GM23338 (cell line): ENCODE data around the gene NLGN3. TPM values are rescaled to one million over a fixed set of nuclear protein-coding genes. Genes with fewer than 3 reads are reported as not detected.

Source experiments
- ATAC-seq: fragments of 200-7000 bp; cut with Tn5 transposase; 3 replicates; pipeline ENCODE4 v1.9.1; 2020
- DNase-seq: peaks from one replicate; pipeline ENCODE4 v3.0.0-alpha.2; 2015; ENCODE audit warnings: low spot score
- H2AFZ ChIP-seq: fragments of 200-600 bp; sonication (generic); 2 replicates; pipeline ENCODE4 v1.8.0; 2016; ENCODE audit warnings: antibody characterized with exemption, mild to moderate bottlenecking, moderate library complexity
- H3F3A ChIP-seq: fragments of 200-600 bp; sonication (generic); replicated peaks from 2 replicates; pipeline ENCODE4 v1.8.0; 2017; ENCODE audit warnings: antibody characterized with exemption, mixed run types, low read depth
- H3K27ac ChIP-seq: fragments of 200-600 bp; sonication (generic); 2 replicates; pipeline ENCODE4 v1.6.1; 2016; ENCODE audit warnings: low read depth
- H3K27me3 ChIP-seq: fragments of 200-600 bp; sonication (generic); 2 replicates; pipeline ENCODE4 v1.8.0; 2016; ENCODE audit warnings: mild to moderate bottlenecking, mixed run types, moderate library complexity; ENCODE audit not compliant: insufficient read depth
- H3K36me3 ChIP-seq: fragments of 200-600 bp; sonication (generic); 2 replicates; pipeline ENCODE4 v1.8.0; 2016; ENCODE audit warnings: mild to moderate bottlenecking; ENCODE audit not compliant: insufficient read depth
- H3K4me1 ChIP-seq: fragments of 200-600 bp; sonication (generic); 2 replicates; pipeline ENCODE4 v1.8.0; 2016; ENCODE audit warnings: mild to moderate bottlenecking, moderate library complexity; ENCODE audit not compliant: insufficient read depth
- H3K4me2 ChIP-seq: fragments of 200-600 bp; sonication (generic); 2 replicates; pipeline ENCODE4 v1.7.1; 2017; ENCODE audit warnings: mixed run types
- H3K4me3 ChIP-seq: fragments of 200-600 bp; sonication (generic); 2 replicates; pipeline ENCODE4 v1.6.1; 2016; ENCODE audit warnings: mixed run types
- H3K79me2 ChIP-seq: fragments of 200-600 bp; sonication (generic); replicated peaks from 2 replicates; pipeline ENCODE4 v1.8.0; 2017; ENCODE audit warnings: mild to moderate bottlenecking; ENCODE audit not compliant: insufficient read depth
- H3K9me2 ChIP-seq: fragments of 200-600 bp; sonication (generic); 2 replicates; pipeline ENCODE4 v1.8.0; 2017; ENCODE audit not compliant: insufficient read depth
- H4K20me1 ChIP-seq: fragments of 200-600 bp; sonication (generic); replicated peaks from 2 replicates; pipeline ENCODE4 v1.8.0; 2017; ENCODE audit warnings: mild to moderate bottlenecking; ENCODE audit not compliant: insufficient read depth
- H3K27ac Mint-ChIP-seq: 2 replicates; pipeline ENCODE4 v1.8.0; 2020; ENCODE audit warnings: inconsistent platforms, mild to moderate bottlenecking, moderate library complexity, mixed read lengths
- H3K27me3 Mint-ChIP-seq: 3 replicates; pipeline ENCODE4 v1.8.0; 2022; ENCODE audit warnings: low read depth, mild to moderate bottlenecking, moderate library complexity, mixed read lengths, inconsistent platforms; ENCODE audit not compliant: insufficient read depth, poor library complexity
- H3K36me3 Mint-ChIP-seq: 3 replicates; pipeline ENCODE4 v1.8.0; 2021; ENCODE audit warnings: low read depth, mild to moderate bottlenecking, inconsistent platforms, moderate library complexity, mixed read lengths
- H3K4me1 Mint-ChIP-seq: 3 replicates; pipeline ENCODE4 v1.8.0; 2020; ENCODE audit warnings: mild to moderate bottlenecking, inconsistent platforms, mixed read lengths
- H3K4me3 Mint-ChIP-seq: 3 replicates; pipeline ENCODE4 v1.8.0; 2021; ENCODE audit warnings: moderate library complexity, mild to moderate bottlenecking, inconsistent platforms, mixed read lengths
- H3K9me3 Mint-ChIP-seq: 3 replicates; pipeline ENCODE4 v1.8.0; 2020; ENCODE audit warnings: moderate library complexity, mild to moderate bottlenecking, inconsistent platforms, mixed read lengths
- CREB1 ChIP-seq: fragments of 250-450 bp; sonication (Bioruptor Pico); IDR thresholded peaks from 2 replicates; pipeline ENCODE4 v1.5.0; 2020; ENCODE audit warnings: low read depth, mild to moderate bottlenecking, moderate library complexity
- JUNB ChIP-seq: IDR thresholded peaks from one replicate; pipeline ENCODE4 v1.6.1; 2016; ENCODE audit warnings: antibody characterized with exemption; ENCODE audit not compliant: unreplicated experiment
- POLR2AphosphoS5 ChIP-seq: IDR thresholded peaks from 2 replicates; pipeline ENCODE4 v1.6.1; 2016; ENCODE audit warnings: antibody characterized with exemption, low read depth
- STAT1 ChIP-seq: IDR thresholded peaks from one replicate; pipeline ENCODE4 v1.6.1; 2016; ENCODE audit warnings: antibody characterized with exemption; ENCODE audit not compliant: unreplicated experiment
- ZNF114 ChIP-seq: fragments of 250-450 bp; sonication (Bioruptor Pico); IDR thresholded peaks from 2 replicates; pipeline ENCODE4 v1.5.0; 2020; ENCODE audit warnings: mild to moderate bottlenecking, moderate library complexity
- polyA plus RNA-seq: library from polyadenylated mRNA; unstranded; fragments of >200 nt; fragmentation: Nextera tagmentation; extraction: Ambion mirVana; gene quantifications from 2 replicates; pipeline ENCODE4 v1.2.1, GENCODE V29; 2016
- total RNA-seq: library from RNA; depleted of rRNA; stranded (reverse); fragments of >200 nt; shearing (Covaris generic); gene quantifications from 2 replicates; pipeline ENCODE4 v1.2.3, GENCODE V29; 2014
- TF ChIP-seq, protein P1 (sequence below): fragments of 250-450 bp; sonication (Bioruptor Pico); IDR thresholded peaks from 2 replicates; pipeline ENCODE4 v1.5.0; 2020; ENCODE audit warnings: mild to moderate bottlenecking, moderate library complexity

NLGN3 gene
- total and polyA plus RNA-seq, 2 experiments from 2014 or later: 4.5 to 17.2 TPM

DNA sequence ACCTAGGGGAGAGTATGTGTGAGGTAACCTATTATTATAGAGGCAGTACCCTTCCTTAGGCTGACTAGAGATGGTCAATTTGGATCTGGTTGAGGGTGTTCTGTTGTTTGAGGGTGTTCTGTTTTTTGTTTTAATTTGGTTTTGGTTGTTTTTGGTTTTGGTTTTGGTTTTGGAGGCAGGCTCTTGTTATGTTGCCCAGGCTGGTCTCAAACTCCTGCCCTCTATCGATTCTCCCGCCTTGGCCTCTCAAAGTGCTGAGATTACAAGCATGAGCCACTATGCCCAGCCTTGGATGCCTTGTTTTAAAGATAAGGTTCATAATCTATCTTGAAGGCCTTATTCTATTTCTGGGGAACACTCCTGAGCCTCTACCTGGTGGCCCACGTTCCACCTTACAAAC, 39.0 kb upstream of the NLGN3 start:
- TF ChIP-seq ZNF114 (CRISPR knock-in tag) (no peak), CREB1 (CRISPR knock-in tag) (no peak), POLR2AphosphoS5 (no peak)
- TF ChIP-seq, protein P1, sequence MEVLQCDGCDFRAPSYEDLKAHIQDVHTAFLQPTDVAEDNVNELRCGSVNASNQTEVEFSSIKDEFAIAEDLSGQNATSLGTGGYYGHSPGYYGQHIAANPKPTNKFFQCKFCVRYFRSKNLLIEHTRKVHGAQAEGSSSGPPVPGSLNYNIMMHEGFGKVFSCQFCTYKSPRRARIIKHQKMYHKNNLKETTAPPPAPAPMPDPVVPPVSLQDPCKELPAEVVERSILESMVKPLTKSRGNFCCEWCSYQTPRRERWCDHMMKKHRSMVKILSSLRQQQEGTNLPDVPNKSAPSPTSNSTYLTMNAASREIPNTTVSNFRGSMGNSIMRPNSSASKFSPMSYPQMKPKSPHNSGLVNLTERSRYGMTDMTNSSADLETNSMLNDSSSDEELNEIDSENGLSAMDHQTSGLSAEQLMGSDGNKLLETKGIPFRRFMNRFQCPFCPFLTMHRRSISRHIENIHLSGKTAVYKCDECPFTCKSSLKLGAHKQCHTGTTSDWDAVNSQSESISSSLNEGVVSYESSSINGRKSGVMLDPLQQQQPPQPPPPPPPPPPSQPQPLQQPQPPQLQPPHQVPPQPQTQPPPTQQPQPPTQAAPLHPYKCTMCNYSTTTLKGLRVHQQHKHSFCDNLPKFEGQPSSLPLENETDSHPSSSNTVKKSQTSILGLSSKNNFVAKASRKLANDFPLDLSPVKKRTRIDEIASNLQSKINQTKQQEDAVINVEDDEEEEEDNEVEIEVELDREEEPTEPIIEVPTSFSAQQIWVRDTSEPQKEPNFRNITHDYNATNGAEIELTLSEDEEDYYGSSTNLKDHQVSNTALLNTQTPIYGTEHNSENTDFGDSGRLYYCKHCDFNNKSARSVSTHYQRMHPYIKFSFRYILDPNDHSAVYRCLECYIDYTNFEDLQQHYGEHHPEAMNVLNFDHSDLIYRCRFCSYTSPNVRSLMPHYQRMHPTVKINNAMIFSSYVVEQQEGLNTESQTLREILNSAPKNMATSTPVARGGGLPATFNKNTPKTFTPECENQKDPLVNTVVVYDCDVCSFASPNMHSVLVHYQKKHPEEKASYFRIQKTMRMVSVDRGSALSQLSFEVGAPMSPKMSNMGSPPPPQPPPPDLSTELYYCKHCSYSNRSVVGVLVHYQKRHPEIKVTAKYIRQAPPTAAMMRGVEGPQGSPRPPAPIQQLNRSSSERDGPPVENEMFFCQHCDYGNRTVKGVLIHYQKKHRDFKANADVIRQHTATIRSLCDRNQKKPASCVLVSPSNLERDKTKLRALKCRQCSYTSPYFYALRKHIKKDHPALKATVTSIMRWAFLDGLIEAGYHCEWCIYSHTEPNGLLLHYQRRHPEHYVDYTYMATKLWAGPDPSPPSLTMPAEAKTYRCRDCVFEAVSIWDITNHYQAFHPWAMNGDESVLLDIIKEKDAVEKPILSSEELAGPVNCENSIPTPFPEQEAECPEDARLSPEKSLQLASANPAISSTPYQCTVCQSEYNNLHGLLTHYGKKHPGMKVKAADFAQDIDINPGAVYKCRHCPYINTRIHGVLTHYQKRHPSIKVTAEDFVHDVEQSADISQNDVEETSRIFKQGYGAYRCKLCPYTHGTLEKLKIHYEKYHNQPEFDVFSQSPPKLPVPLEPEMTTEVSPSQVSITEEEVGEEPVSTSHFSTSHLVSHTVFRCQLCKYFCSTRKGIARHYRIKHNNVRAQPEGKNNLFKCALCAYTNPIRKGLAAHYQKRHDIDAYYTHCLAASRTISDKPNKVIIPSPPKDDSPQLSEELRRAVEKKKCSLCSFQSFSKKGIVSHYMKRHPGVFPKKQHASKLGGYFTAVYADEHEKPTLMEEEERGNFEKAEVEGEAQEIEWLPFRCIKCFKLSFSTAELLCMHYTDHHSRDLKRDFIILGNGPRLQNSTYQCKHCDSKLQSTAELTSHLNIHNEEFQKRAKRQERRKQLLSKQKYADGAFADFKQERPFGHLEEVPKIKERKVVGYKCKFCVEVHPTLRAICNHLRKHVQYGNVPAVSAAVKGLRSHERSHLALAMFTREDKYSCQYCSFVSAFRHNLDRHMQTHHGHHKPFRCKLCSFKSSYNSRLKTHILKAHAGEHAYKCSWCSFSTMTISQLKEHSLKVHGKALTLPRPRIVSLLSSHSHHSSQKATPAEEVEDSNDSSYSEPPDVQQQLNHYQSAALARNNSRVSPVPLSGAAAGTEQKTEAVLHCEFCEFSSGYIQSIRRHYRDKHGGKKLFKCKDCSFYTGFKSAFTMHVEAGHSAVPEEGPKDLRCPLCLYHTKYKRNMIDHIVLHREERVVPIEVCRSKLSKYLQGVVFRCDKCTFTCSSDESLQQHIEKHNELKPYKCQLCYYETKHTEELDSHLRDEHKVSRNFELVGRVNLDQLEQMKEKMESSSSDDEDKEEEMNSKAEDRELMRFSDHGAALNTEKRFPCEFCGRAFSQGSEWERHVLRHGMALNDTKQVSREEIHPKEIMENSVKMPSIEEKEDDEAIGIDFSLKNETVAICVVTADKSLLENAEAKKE: no peak
- peaks cover 41% of the 10 kb centered on the region for H3K4me1 ChIP-seq
- Mint-ChIP-seq H3K27ac (no peak overlapping the region), H3K36me3 (peaks cover 10% of the 10 kb centered on the region; the same call in 1 of the 3 replicates), H3K4me3 (no peak overlapping the region), H3K4me1 (peaks cover 42% of the 10 kb centered on the region), H3K27me3 (peaks cover 6% of the 10 kb centered on the region), H3K9me3 (no peaks in the 10 kb centered on the region)
- no peak overlapping the region for H3K4me3 ChIP-seq
- no peaks in the 10 kb centered on the region for H3K9me2 ChIP-seq
- peaks cover 4% of the 10 kb centered on the region; the same call in 1 of the 2 replicates for H3K27me3 ChIP-seq
- no peaks in the 10 kb centered on the region for H3K36me3 ChIP-seq
- H3K27ac ChIP-seq: no peak overlapping the region
- 0 out of 2 replicates have a peak, but pooled peaks cover 5% of the 10 kb centered on the region for H3F3A ChIP-seq
- no peaks in the 10 kb centered on the region for H4K20me1 ChIP-seq
- ATAC-seq (no peak), DNase-seq (no peak)
- no peak overlapping the region for H3K4me2 ChIP-seq
- no peak overlapping the region for H2AFZ ChIP-seq
- 0 out of 2 replicates have a peak, but pooled peaks cover 5% of the 10 kb centered on the region for H3K79me2 ChIP-seq

DNA sequence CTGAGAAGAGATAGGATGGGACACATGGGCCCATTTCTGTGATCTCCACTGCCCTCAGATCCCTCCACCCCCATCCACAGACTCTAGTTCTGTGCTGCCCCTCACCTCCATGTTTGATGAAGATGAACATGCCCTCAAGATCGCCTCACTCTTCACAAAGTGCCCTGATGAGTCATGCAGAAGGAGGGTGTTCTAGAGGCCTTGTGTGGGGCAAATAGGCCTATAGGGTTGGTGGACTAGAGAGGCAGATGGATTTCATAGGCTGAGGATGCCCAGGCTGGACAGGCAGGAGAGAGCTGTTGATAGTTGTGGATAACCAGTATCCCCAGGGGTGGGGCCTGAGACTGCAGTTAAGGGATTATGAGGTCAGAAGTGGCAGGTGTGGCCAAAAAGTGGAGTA, 38.2 kb upstream of the NLGN3 start, which contains the start of gene CXorf65:
CXorf65 (minus strand) TSS at position 314 of the 400 bp plus-strand sequence; CDS start at position 130, 184 bp downstream.
- Mint-ChIP-seq H3K4me1 (peaks cover 35% of the 10 kb centered on the region), H3K27ac (no peak within 1 kb of the TSS), H3K4me3 (no peak within 1 kb of the TSS), H3K27me3 (peaks cover 2% of the 10 kb centered on the region), H3K36me3 (0 out of 3 replicates have a peak, but pooled peaks cover 5% of the 10 kb centered on the region), H3K9me3 (no peaks in the 10 kb centered on the region)
- Histone ChIP-seq H3K36me3 (no peaks in the 10 kb centered on the region), H3K4me2 (no peak within 1 kb of the TSS), H2AFZ (no peak within 1 kb of the TSS), H3K9me2 (no peaks in the 10 kb centered on the region), H3F3A (0 out of 2 replicates have a peak, but pooled peaks cover 5% of the 10 kb centered on the region), H3K4me1 (peaks cover 33% of the 10 kb centered on the region), H4K20me1 (no peaks in the 10 kb centered on the region), H3K27ac (no peak within 1 kb of the TSS), H3K4me3 (no peak within 1 kb of the TSS), H3K79me2 (0 out of 2 replicates have a peak, but pooled peaks cover 1% of the 10 kb centered on the region), H3K27me3 (peaks cover 11% of the 10 kb centered on the region; the same call in 1 of the 2 replicates)
- ATAC-seq (no peak), DNase-seq (no peak)
- TF ChIP-seq STAT1 (no peak), JUNB (no peak)
- TF ChIP-seq, protein P1: no peak
